HAP-1 (cell line): Measurements from ENCODE around the gene FOLR1.
"Not testable (repeated sequence)": the region's sequence is repeated elsewhere in the genome, so short reads cannot be mapped to it uniquely, and the experiment has no call there.

Experiments used
- DNase-seq, 2 experiments: peaks; one replicate each; pipeline ENCODE4 v3.0.0-alpha.2; 2016 to 2020; ENCODE audit warnings: low spot score in 2 of 2
- H3K27me3 ChIP-seq: fragments of 250-450 bp; sonication (Bioruptor Pico); 2 replicates; pipeline ENCODE4 v1.5.1; 2020; ENCODE audit warnings: low read depth, mild to moderate bottlenecking, moderate library complexity
- H3K36me3 ChIP-seq: fragments of 250-450 bp; sonication (Bioruptor Pico); replicated peaks from 2 replicates; pipeline ENCODE4 v1.5.1; 2020; ENCODE audit warnings: mild to moderate bottlenecking
- H3K4me1 ChIP-seq: fragments of 250-450 bp; sonication (Bioruptor Pico); 2 replicates; pipeline ENCODE4 v1.5.1; 2020; ENCODE audit warnings: mild to moderate bottlenecking
- H3K4me3 ChIP-seq: fragments of 250-450 bp; sonication (Bioruptor Pico); 2 replicates; pipeline ENCODE4 v1.5.1; 2020; ENCODE audit warnings: mild to moderate bottlenecking, moderate library complexity
- H3K9me3 ChIP-seq: fragments of 250-450 bp; sonication (Bioruptor Pico); 2 replicates; pipeline ENCODE4 v1.5.1; 2020; ENCODE audit warnings: mild to moderate bottlenecking, moderate library complexity
- in situ Hi-C: fragments of 300-500 bp; cut with MboI; formaldehyde crosslinking; loops from 3 replicates; pipeline ENCODE4 v1.14.3; 2020; ENCODE audit warnings: low sequenced_read_pairs, inconsistent platforms, mixed read lengths

Gene FOLR1

GRCh38 chr11:72172043-72172442 lies 19.9 kb upstream of the FOLR1 start:
- peaks cover 18% of the 10 kb centered on the region for H3K4me1 ChIP-seq
- DNase-seq, H3K36me3 ChIP-seq, H3K27me3 ChIP-seq, in situ Hi-C loops, H3K4me3 ChIP-seq, H3K9me3 ChIP-seq: not testable (repeated sequence)

- in situ Hi-C loops, result no loop called here
- DNase-seq, result no peak
- peaks cover 16% of the 10 kb centered on the region for H3K4me1 ChIP-seq
- H3K36me3 ChIP-seq, result no peaks in the 10 kb centered on the region
- H3K9me3 ChIP-seq, result peaks cover under 1% of the 10 kb centered on the region
- H3K4me3 ChIP-seq, result no peak overlapping the region
- H3K27me3 ChIP-seq, result no peaks in the 10 kb centered on the region
These were observed 18.6 kb upstream of the FOLR1 start for GRCh38 chr11:72173291-72173690.

- in situ Hi-C loops, result no loop called here
- H3K4me1 ChIP-seq, result peaks cover 4% of the 10 kb centered on the region
These were observed 17.5 kb upstream of the FOLR1 start for GRCh38 chr11:72174302-72175070.

GRCh38 chr11:72177656-72178055 lies 14.3 kb upstream of the FOLR1 start:
- Histone ChIP-seq H3K4me1 (peaks cover 7% of the 10 kb centered on the region; the same call in 1 of the 2 replicates), H3K36me3 (no peaks in the 10 kb centered on the region), H3K4me3 (no peak overlapping the region), H3K27me3 (no peaks in the 10 kb centered on the region), H3K9me3 (no peaks in the 10 kb centered on the region)
- in situ Hi-C loops, result no loop called here
- DNase-seq, result no peak

More at GRCh38 chr11:72174302-72175070, 17.5 kb upstream of the FOLR1 start:
- Histone ChIP-seq H3K27me3 (no peaks in the 10 kb centered on the region), H3K4me3 (no peak overlapping the region), H3K9me3 (no peaks in the 10 kb centered on the region), H3K36me3 (no peaks in the 10 kb centered on the region)
- no peak for DNase-seq

GRCh38 chr11:72179049-72179803 lies 12.7 kb upstream of the FOLR1 start:
- H3K4me1 ChIP-seq, result peaks cover 7% of the 10 kb centered on the region
- no peak overlapping the region for H3K4me3 ChIP-seq
- no peaks in the 10 kb centered on the region for H3K27me3 ChIP-seq
- DNase-seq, result no peak
- in situ Hi-C loops, result no loop called here
- no peaks in the 10 kb centered on the region for H3K9me3 ChIP-seq
- H3K36me3 ChIP-seq, result no peaks in the 10 kb centered on the region

GRCh38 chr11:72179804-72180396 lies 12.0 kb upstream of the FOLR1 start:
- DNase-seq, result peak in 1 of 2 experiments; percentile 30

GRCh38 chr11:72180892-72181552 lies 10.9 kb upstream of the FOLR1 start:
- H3K36me3 ChIP-seq, H3K4me1 ChIP-seq, H3K27me3 ChIP-seq, H3K4me3 ChIP-seq, DNase-seq, H3K9me3 ChIP-seq: not testable (repeated sequence)
- in situ Hi-C loops, result loop anchor here (10.0 kb wide), 1 partner anchor 156 kb away; no protein-coding TSS in a partner anchor

More at GRCh38 chr11:72179804-72180396, 12.0 kb upstream of the FOLR1 start:
- H3K4me1 ChIP-seq, result peaks cover 7% of the 10 kb centered on the region
- no peaks in the 10 kb centered on the region for H3K36me3 ChIP-seq
- in situ Hi-C loops, result loop anchor here (10.0 kb wide), 1 partner anchor 155 kb away; no protein-coding TSS in a partner anchor
- no peaks in the 10 kb centered on the region for H3K27me3 ChIP-seq
- no peak overlapping the region for H3K4me3 ChIP-seq
- no peaks in the 10 kb centered on the region for H3K9me3 ChIP-seq

- peak; percentile 40 to 71 for DNase-seq
- not testable (repeated sequence) for H3K4me1 ChIP-seq, H3K9me3 ChIP-seq, H3K27me3 ChIP-seq, H3K36me3 ChIP-seq, H3K4me3 ChIP-seq
- in situ Hi-C loops, result loop anchor here (10.0 kb wide), 1 partner anchor 157 kb away; no protein-coding TSS in a partner anchor
These were observed 10.4 kb upstream of the FOLR1 start for GRCh38 chr11:72181553-72181958.

- no peaks in the 10 kb centered on the region for H3K27me3 ChIP-seq
- no peak overlapping the region for H3K4me3 ChIP-seq
- H3K36me3 ChIP-seq, result no peaks in the 10 kb centered on the region
- H3K9me3 ChIP-seq, result no peaks in the 10 kb centered on the region
- in situ Hi-C loops, result loop anchor here (10.0 kb wide), 1 partner anchor 163 kb away; no protein-coding TSS in a partner anchor
- DNase-seq, result no peak
- peaks cover 8% of the 10 kb centered on the region for H3K4me1 ChIP-seq
These were observed 3.7 kb upstream of the FOLR1 start for GRCh38 chr11:72188267-72188666.

- Histone ChIP-seq H3K4me3 (no peak overlapping the region), H3K27me3 (no peaks in the 10 kb centered on the region), H3K9me3 (no peaks in the 10 kb centered on the region), H3K4me1 (peaks cover 8% of the 10 kb centered on the region), H3K36me3 (no peaks in the 10 kb centered on the region)
- no peak for DNase-seq
- in situ Hi-C loops, result loop anchor here (10.0 kb wide), 1 partner anchor 165 kb away; no protein-coding TSS in a partner anchor
These were observed 2.3 kb upstream of the FOLR1 start for GRCh38 chr11:72189455-72190250.

- H3K9me3 ChIP-seq, result no peaks in the 10 kb centered on the region
- no peak for DNase-seq
- no peak overlapping the region for H3K4me3 ChIP-seq
- no peaks in the 10 kb centered on the region for H3K27me3 ChIP-seq
- H3K36me3 ChIP-seq, result no peaks in the 10 kb centered on the region
- in situ Hi-C loops, result no loop called here
- H3K4me1 ChIP-seq, result peaks cover 8% of the 10 kb centered on the region
These were observed 1.3 kb upstream of the FOLR1 start for GRCh38 chr11:72190631-72191071.

GRCh38 chr11:72195518-72196270 lies 3.8 kb downstream of the FOLR1 start:
- no peak for DNase-seq
- no peaks in the 10 kb centered on the region for H3K36me3 ChIP-seq
- H3K27me3 ChIP-seq, result no peaks in the 10 kb centered on the region
- H3K4me1 ChIP-seq, result peaks cover 8% of the 10 kb centered on the region
- no peak overlapping the region for H3K4me3 ChIP-seq
- H3K9me3 ChIP-seq, result no peaks in the 10 kb centered on the region
- in situ Hi-C loops, result no loop called here
